Keratinocyte (primary cell): Measurements from ENCODE around the gene PITPNC1. TPM values are rescaled to one million over a fixed set of nuclear protein-coding genes. Genes with fewer than 3 reads are reported as not detected.
"Not testable (repeated sequence)": the region's sequence is repeated elsewhere in the genome, so short reads cannot be mapped to it uniquely, and the experiment has no call there.

Experiments
- DNase-seq: peaks from one replicate; pipeline ENCODE4 v3.0.0-alpha.2; 2011; ENCODE audit warnings: low read depth, missing footprints, low spot score
- FAIRE-seq: peaks from 2 replicates; lab custom pipeline; 2011; peaks lifted over from hg19 to GRCh38; lab: Jason Lieb, UNC
- H2AFZ ChIP-seq: 2 replicates; pipeline ENCODE4 v1.6.0; 2012; ENCODE audit warnings: low read length, control low read depth, inconsistent platforms; ENCODE audit not compliant: control insufficient read depth
- H3K27ac ChIP-seq: 2 replicates; pipeline ENCODE4 v1.5.1; 2011; ENCODE audit warnings: low read length; ENCODE audit not compliant: control insufficient read depth, insufficient read depth
- H3K27me3 ChIP-seq: 3 replicates; pipeline ENCODE4 v1.6.0; 2011; ENCODE audit warnings: low read length; ENCODE audit not compliant: control insufficient read depth, insufficient read depth; ENCODE audit errors: extremely low read depth
- H3K36me3 ChIP-seq, 2 experiments: 2 replicates in 1 of 2; 3 replicates in 1 of 2; pipeline ENCODE4 v1.5.1; 2011; ENCODE audit warnings: low read length in 2 of 2, mild to moderate bottlenecking in 1 of 2; ENCODE audit not compliant: control insufficient read depth in 2 of 2, insufficient read depth in 2 of 2; ENCODE audit errors: extremely low read depth in 1 of 2
- H3K4me1 ChIP-seq: 3 replicates; pipeline ENCODE4 v1.5.1; 2011; ENCODE audit warnings: low read length; ENCODE audit not compliant: control insufficient read depth, insufficient read depth; ENCODE audit errors: extremely low read depth
- H3K4me2 ChIP-seq: 3 replicates; pipeline ENCODE4 v1.6.0; 2011; ENCODE audit warnings: low read depth, low read length; ENCODE audit not compliant: control insufficient read depth, insufficient read depth; ENCODE audit errors: extremely low read depth
- H3K4me3 ChIP-seq, 3 experiments: fragments of 200-600 bp in 1 of 3; sonication (generic) in 1 of 3; 2 replicates in 2 of 3; 3 replicates in 1 of 3; pipeline ENCODE4 v1.5.1; 2011 to 2016; ENCODE audit warnings: low read length in 3 of 3, mild to moderate bottlenecking in 3 of 3, control low read depth in 2 of 3, inconsistent platforms in 1 of 3, low read depth in 1 of 3, mixed read lengths in 1 of 3, mixed run types in 1 of 3, moderate library complexity in 1 of 3; ENCODE audit not compliant: control insufficient read depth in 2 of 3, insufficient read depth in 2 of 3; ENCODE audit errors: extremely low read depth in 1 of 3
- H3K79me2 ChIP-seq: 2 replicates; pipeline ENCODE4 v1.6.0; 2012; ENCODE audit warnings: low read length; ENCODE audit not compliant: control insufficient read depth, insufficient read depth
- H3K9ac ChIP-seq: 3 replicates; pipeline ENCODE4 v1.6.0; 2011; ENCODE audit warnings: low read length; ENCODE audit not compliant: control insufficient read depth, insufficient read depth; ENCODE audit errors: extremely low read depth
- H3K9me1 ChIP-seq: 3 replicates; pipeline ENCODE4 v1.6.0; 2011; ENCODE audit warnings: low read length; ENCODE audit not compliant: control insufficient read depth, insufficient read depth; ENCODE audit errors: extremely low read depth
- H3K9me3 ChIP-seq: 2 replicates; pipeline ENCODE4 v1.5.1; 2012; ENCODE audit warnings: low read depth, low read length; ENCODE audit not compliant: control insufficient read depth
- H4K20me1 ChIP-seq: 3 replicates; pipeline ENCODE4 v1.6.0; 2011; ENCODE audit warnings: low read length; ENCODE audit not compliant: control insufficient read depth, insufficient read depth; ENCODE audit errors: extremely low read depth
- CTCF ChIP-seq, 3 experiments: IDR thresholded peaks in 1 of 3; conservative IDR thresholded peaks in 1 of 3; optimal IDR thresholded peaks in 1 of 3; 2 replicates in 2 of 3; 3 replicates in 1 of 3; pipeline versions ENCODE3 to v1.5.1; 2011; ENCODE audit warnings: low read length in 3 of 3, mild to moderate bottlenecking in 3 of 3, moderate library complexity in 2 of 3, control low read depth in 1 of 3, inconsistent platforms in 1 of 3; ENCODE audit not compliant: insufficient read depth in 2 of 3; ENCODE audit errors: extremely low read depth in 1 of 3
- EZH2 ChIP-seq: IDR thresholded peaks from one replicate; pipeline ENCODE4 v1.6.1; 2012; ENCODE audit warnings: inconsistent platforms, mild to moderate bottlenecking, low read length, moderate library complexity
- dilution Hi-C: fragments of 300-500 bp; cut with MboI; formaldehyde crosslinking; loops from one replicate; pipeline ENCODE4 v1.7.0; 2020; ENCODE audit warnings: low sequenced_read_pairs; ENCODE audit not compliant: extremely low pct_ligation_motif_present
- polyA plus RNA-seq, 5 experiments: library from polyadenylated mRNA; depleted of rRNA in 3 of 5; stranded (reverse) in 3 of 5; stranded (forward) in 1 of 5; unstranded in 1 of 5; fragments of >200 nt; gene quantifications; 1 replicate in 1 of 5; 2 replicates in 3 of 5; 3 replicates in 1 of 5; pipeline versions ENCODE4 v1.2.1 to v1.2.3, GENCODE V29; 2011 to 2012; ENCODE audit warnings: missing spikeins in 2 of 5, low read depth in 1 of 5, low replicate concordance in 1 of 5

PITPNC1 gene
- polyA plus RNA-seq, 1 donor (not counting 4 experiments of a cell fraction or from before 2014, with no cell fraction given), result 24.8 TPM

- dilution Hi-C loops, result no loop called here
- no peak overlapping the region for H3K27ac ChIP-seq
- H4K20me1 ChIP-seq, result no peaks in the 10 kb centered on the region
- no peak overlapping the region for H3K4me2 ChIP-seq
- no peak overlapping the region for H3K4me3 ChIP-seq
- H3K36me3 ChIP-seq, result peaks cover 0 to 8% of the 10 kb centered on the region in 2 experiments
- H3K9me1 ChIP-seq, result no peaks in the 10 kb centered on the region
- H3K9me3 ChIP-seq, result no peaks in the 10 kb centered on the region
- no peak for DNase-seq
- TF ChIP-seq CTCF (optimal IDR thresholded peaks at IDR 0.05 in 1 of 3, IDR thresholded peaks at IDR 0.05 in 1 of 3, conservative IDR thresholded peaks at IDR 0.05 in 1 of 3; ENCODE audit: extremely low read depth in 1 of 3, insufficient read depth in 2 of 3, low read length in 3 of 3), result no peak
- no peak for TF ChIP-seq EZH2
- H3K9ac ChIP-seq, result no peak overlapping the region
- FAIRE-seq, result no peak
- H3K4me1 ChIP-seq, result peaks cover 5% of the 10 kb centered on the region
- H3K79me2 ChIP-seq, result no peaks in the 10 kb centered on the region
- no peaks in the 10 kb centered on the region for H3K27me3 ChIP-seq
- H2AFZ ChIP-seq, result no peak overlapping the region
Observed at GRCh38 chr17:67647482-67647881, 270.4 kb downstream of the PITPNC1 start.

GRCh38 chr17:67648032-67648905 lies 271.2 kb downstream of the PITPNC1 start:
- TF ChIP-seq CTCF (optimal IDR thresholded peaks at IDR 0.05 in 1 of 3, IDR thresholded peaks at IDR 0.05 in 1 of 3, conservative IDR thresholded peaks at IDR 0.05 in 1 of 3; ENCODE audit: extremely low read depth in 1 of 3, insufficient read depth in 2 of 3, low read length in 3 of 3), result no peak
- TF ChIP-seq EZH2, result no peak
- H3K79me2 ChIP-seq, result no peaks in the 10 kb centered on the region
- no peak overlapping the region for H3K9ac ChIP-seq
- no peaks in the 10 kb centered on the region for H3K9me1 ChIP-seq
- H3K4me1 ChIP-seq, result peaks cover 5% of the 10 kb centered on the region
- no peaks in the 10 kb centered on the region for H3K9me3 ChIP-seq
- H3K27ac ChIP-seq, result no peak overlapping the region
- no peak overlapping the region for H2AFZ ChIP-seq
- H3K4me3 ChIP-seq, result no peak overlapping the region
- peaks cover 0 to 10% of the 10 kb centered on the region in 2 experiments for H3K36me3 ChIP-seq
- no peaks in the 10 kb centered on the region for H3K27me3 ChIP-seq
- no peak for DNase-seq
- no peak overlapping the region for H3K4me2 ChIP-seq
- dilution Hi-C loops, result no loop called here
- FAIRE-seq, result no peak
- H4K20me1 ChIP-seq, result no peaks in the 10 kb centered on the region

GRCh38 chr17:67648906-67649295 lies 271.8 kb downstream of the PITPNC1 start:
- DNase-seq, H3K9me3 ChIP-seq, H3K4me1 ChIP-seq, H3K9ac ChIP-seq, H3K9me1 ChIP-seq, H4K20me1 ChIP-seq, H3K79me2 ChIP-seq, H3K27me3 ChIP-seq, H2AFZ ChIP-seq, H3K36me3 ChIP-seq, FAIRE-seq, H3K4me3 ChIP-seq, H3K4me2 ChIP-seq, H3K27ac ChIP-seq, dilution Hi-C loops: not testable (repeated sequence)
